HepG2 (cell line): ENCODE measurements around the gene PDE3B. TPM values are rescaled to one million over a fixed set of nuclear protein-coding genes. Genes with fewer than 3 reads are reported as not detected.

Source experiments
- ATAC-seq: fragments of 200-7000 bp; cut with Tn5 transposase; 3 replicates; pipeline ENCODE4 v1.9.1; 2020; ENCODE audit warnings: mild to moderate bottlenecking, moderate library complexity
- BruUV-seq: library from RNA; stranded (reverse); fragments of 400-500 nt; replicated peaks from 2 replicates; lab custom pipeline; 2021; lab: Mats Ljungman, UMichigan
- CTCF ChIA-PET: fragments of 300-600 bp; formaldehyde crosslinking; extraction: SDS; loops from one replicate; lab custom pipeline; 2021; ENCODE audit warnings: low total read pairs, inconsistent platforms, low intra/inter-chr PET ratio; lab: Yijun Ruan, JAX
- POLR2A ChIA-PET: fragments of 350-600 bp; sonication (Branson Sonifier 250); formaldehyde crosslinking; loops from one replicate; lab custom pipeline; 2020; ENCODE audit warnings: antibody characterized with exemption, inconsistent platforms; lab: Yijun Ruan, JAX
- DNase-seq: peaks from one replicate; pipeline ENCODE4 v3.0.0-alpha.2; 2015; ENCODE audit warnings: low spot score
- FAIRE-seq: peaks from 3 replicates; lab custom pipeline; 2011; peaks lifted over from hg19 to GRCh38; lab: Jason Lieb, UNC
- H2AFZ ChIP-seq: one replicate; pipeline ENCODE4 v1.6.1; 2011; ENCODE audit warnings: low read length, inconsistent platforms
- H3K27ac ChIP-seq: fragments of 300-600 bp; 3 replicates; pipeline ENCODE4 v1.8.0; 2011; ENCODE audit warnings: mixed run types, mild to moderate bottlenecking, mixed read lengths, low read length, inconsistent platforms; ENCODE audit not compliant: insufficient read depth; ENCODE audit errors: extremely low read length
- H3K27me3 ChIP-seq, 2 experiments: fragments of 200-600 bp in 1 of 2; 2 replicates in 1 of 2; 3 replicates in 1 of 2; pipeline versions ENCODE4 v1.6.0 to v1.8.0; 2011; ENCODE audit warnings: low read length in 2 of 2, mild to moderate bottlenecking in 2 of 2, moderate library complexity in 2 of 2, inconsistent platforms in 1 of 2; ENCODE audit not compliant: insufficient read depth in 2 of 2, control insufficient read depth in 1 of 2
- H3K36me3 ChIP-seq, 2 experiments: fragments of 200-600 bp in 1 of 2; replicated peaks in 1 of 2; 2 replicates in 1 of 2; 3 replicates in 1 of 2; pipeline versions ENCODE4 v1.5.1 to v1.8.0; 2011; ENCODE audit warnings: low read length in 2 of 2, inconsistent platforms in 1 of 2; ENCODE audit not compliant: insufficient read depth in 2 of 2, control insufficient read depth in 1 of 2
- H3K4me1 ChIP-seq: 2 replicates; pipeline ENCODE4 v1.5.1; 2012; ENCODE audit warnings: low read length, inconsistent platforms; ENCODE audit not compliant: insufficient read depth
- H3K4me2 ChIP-seq: 2 replicates; pipeline ENCODE4 v1.6.0; 2011; ENCODE audit warnings: low read depth, low read length, inconsistent platforms
- H3K4me3 ChIP-seq, 3 experiments: fragments of 200-600 bp in 1 of 3; sonication (generic), shearing (Covaris generic) in 1 of 3; replicated peaks in 1 of 3; 2 replicates each; pipeline ENCODE4 v1.5.1; 2011 to 2016; ENCODE audit warnings: low read length in 3 of 3, inconsistent platforms in 2 of 3, low read depth in 2 of 3, mild to moderate bottlenecking in 2 of 3, control low read depth in 1 of 3, mixed read lengths in 1 of 3; ENCODE audit not compliant: insufficient read depth in 1 of 3
- H3K79me2 ChIP-seq: one replicate; pipeline ENCODE4 v1.6.1; 2011; ENCODE audit warnings: low read length, inconsistent platforms; ENCODE audit not compliant: insufficient read depth
- H3K9ac ChIP-seq: 2 replicates; pipeline ENCODE4 v1.6.0; 2011; ENCODE audit warnings: mild to moderate bottlenecking, low read depth, low read length, inconsistent platforms; ENCODE audit not compliant: insufficient read depth
- H3K9me3 ChIP-seq: 2 replicates; pipeline ENCODE4 v1.5.1; 2012; ENCODE audit warnings: mild to moderate bottlenecking, low read length
- H4K20me1 ChIP-seq: 2 replicates; pipeline ENCODE4 v1.6.0; 2011; ENCODE audit warnings: inconsistent platforms, mild to moderate bottlenecking, low read length, moderate library complexity; ENCODE audit not compliant: insufficient read depth
- ARID3A ChIP-seq: IDR thresholded peaks from 2 replicates; pipeline ENCODE4 v1.6.1; 2012; ENCODE audit warnings: low read depth, low read length, improper control_type of control experiment
- ATF7-NPFF ChIP-seq: sonication (generic); formaldehyde crosslinking; IDR thresholded peaks from 2 replicates; pipeline ENCODE4 v1.8.1; 2023; ENCODE audit warnings: mild to moderate bottlenecking, low read depth, missing genetic modification reagents, moderate library complexity
- CREM ChIP-seq, 2 experiments: sonication (generic) in 1 of 2; formaldehyde crosslinking in 1 of 2; IDR thresholded peaks; 2 replicates each; pipeline versions ENCODE4 v1.4.0 to v1.6.1; 2016 to 2020; ENCODE audit warnings: antibody characterized with exemption in 1 of 2, mild to moderate bottlenecking in 1 of 2, missing genetic modification reagents in 1 of 2
- ISX ChIP-seq: sonication (generic); formaldehyde crosslinking; conservative IDR thresholded peaks from 2 replicates; pipeline ENCODE4 v1.5.0; 2020; ENCODE audit warnings: missing genetic modification reagents
- KLF13 ChIP-seq: sonication (generic); formaldehyde crosslinking; IDR thresholded peaks from 2 replicates; pipeline ENCODE4 v1.4.0; 2020; ENCODE audit warnings: mild to moderate bottlenecking, missing genetic modification reagents
- LCORL ChIP-seq, 2 experiments: fragments of 450-650 bp in 1 of 2; sonication (generic) in 1 of 2; formaldehyde crosslinking in 1 of 2; IDR thresholded peaks; 2 replicates each; pipeline versions ENCODE4 v1.5.0 to v1.6.1; 2017 to 2020; ENCODE audit warnings: antibody characterized with exemption in 1 of 2, missing genetic modification reagents in 1 of 2
- NONO ChIP-seq, 2 experiments: fragments of 450-650 bp in 1 of 2; sonication (generic) in 1 of 2; formaldehyde crosslinking in 1 of 2; IDR thresholded peaks in 1 of 2; conservative IDR thresholded peaks in 1 of 2; 2 replicates each; pipeline versions ENCODE4 v1.6.1 to v1.8.0; 2017 to 2022; ENCODE audit warnings: mild to moderate bottlenecking in 1 of 2, missing genetic modification reagents in 1 of 2, moderate library complexity in 1 of 2
- PHF8 ChIP-seq: sonication (generic); formaldehyde crosslinking; IDR thresholded peaks from 2 replicates; pipeline ENCODE4 v1.5.0; 2020; ENCODE audit warnings: missing genetic modification reagents
- RBFOX2 ChIP-seq: fragments of 200-400 bp; formaldehyde crosslinking; IDR thresholded peaks from 2 replicates; pipeline ENCODE4 v1.6.1; 2017; ENCODE audit warnings: low read depth, mild to moderate bottlenecking, low read length
- RFX1 ChIP-seq: fragments of 450-650 bp; IDR thresholded peaks from 2 replicates; pipeline ENCODE4 v1.6.1; 2017
- RFXANK ChIP-seq: IDR thresholded peaks from 2 replicates; pipeline ENCODE4 v1.6.1; 2016
- YEATS4 ChIP-seq: sonication (generic); formaldehyde crosslinking; IDR thresholded peaks from 2 replicates; pipeline ENCODE4 v1.4.0; 2020; ENCODE audit warnings: missing genetic modification reagents, borderline replicate concordance
- ZHX2 ChIP-seq, 2 experiments: sonication (generic) in 1 of 2; formaldehyde crosslinking in 1 of 2; IDR thresholded peaks; 2 replicates each; pipeline versions ENCODE4 v1.6.1 to v1.9.0; 2014 to 2022; ENCODE audit warnings: antibody characterized with exemption in 1 of 2, borderline replicate concordance in 1 of 2, inconsistent platforms in 1 of 2, low read depth in 1 of 2, missing genetic modification reagents in 1 of 2
- ZNF704 ChIP-seq: sonication (generic); formaldehyde crosslinking; IDR thresholded peaks from 2 replicates; pipeline ENCODE4 v1.8.1; 2023; ENCODE audit warnings: mild to moderate bottlenecking, inconsistent platforms, moderate library complexity, missing genetic modification reagents, borderline replicate concordance
- ZNF768 ChIP-seq: sonication (generic); formaldehyde crosslinking; IDR thresholded peaks from 2 replicates; pipeline ENCODE4 v1.4.0; 2020; ENCODE audit warnings: missing genetic modification reagents
- ZSCAN22 ChIP-seq: sonication (generic); formaldehyde crosslinking; IDR thresholded peaks from 2 replicates; pipeline ENCODE4 v1.4.0; 2020; ENCODE audit warnings: mild to moderate bottlenecking, missing genetic modification reagents
- WGBS: methylation state at CpG from one replicate; pipeline ENCODE4 v1.1.6; 2017; ENCODE audit warnings: low lambda C conversion rate; 5-methylcytosine and 5-hydroxymethylcytosine counted together
- in situ Hi-C: cut with HindIII; loops from 2 replicates; pipeline ENCODE4 v1.10.0; 2017; ENCODE audit warnings: low pct_unique_long_range_greater_than_20kb; ENCODE audit not compliant: extremely low pct_ligation_motif_present
- intact Hi-C: fragments of 100-400 bp; cut with micrococcal nuclease; formaldehyde crosslinking; loops from one replicate; pipeline ENCODE4 v1.10.0; 2022; ENCODE audit not compliant: unreplicated experiment
- polyA plus RNA-seq, 8 experiments: library from polyadenylated mRNA; depleted of rRNA in 3 of 8; stranded (reverse) in 7 of 8; unstranded in 1 of 8; fragments of >200 nt; fragmentation: Illumina TruSeq in 4 of 8; extraction: Trizol in 4 of 8; gene quantifications; 2 replicates each; pipeline versions ENCODE4 v1.2.1 to v1.2.3, GENCODE V29; 2011 to 2016; ENCODE audit warnings: low read depth in 4 of 8, missing spikeins in 1 of 8, mixed read lengths in 1 of 8; ENCODE audit not compliant: insufficient read depth in 1 of 8
- total RNA-seq, 5 experiments: library from RNA; depleted of rRNA; stranded (reverse); fragments of >200 nt; fragmentation: Illumina TruSeq; extraction: Trizol; gene quantifications; 2 replicates each; pipeline ENCODE4 v1.2.3, GENCODE V29; 2016; ENCODE audit warnings: low read depth in 1 of 5

The PDE3B gene
- total and polyA plus RNA-seq, 2 of the 13 experiments (the other 11 are each of a cell fraction or from before 2014, with no cell fraction given), result 14.1 to 26.5 TPM

- POLR2A ChIA-PET, result no interaction called here
- ATAC-seq, result no peak
- no TSS peak for BruUV-seq
- Histone ChIP-seq H3K36me3 (peaks cover 3 to 22% of the 10 kb centered on the region in 2 experiments), H3K9me3 (no peaks in the 10 kb centered on the region), H2AFZ (no peak overlapping the region), H3K9ac (no peak overlapping the region), H3K4me2 (no peak overlapping the region), H3K4me1 (peaks cover 39% of the 10 kb centered on the region), H4K20me1 (no peaks in the 10 kb centered on the region), H3K79me2 (no peaks in the 10 kb centered on the region), H3K27ac (no peak overlapping the region), H3K4me3 (no peak overlapping the region), H3K27me3 (no peaks in the 10 kb centered on the region)
- CTCF ChIA-PET, result no interaction called here
- in situ Hi-C loops, result no loop called here
- WGBS, result 100% methylated on average over 2 of the region's 2 CpGs
- intact Hi-C loops, result no loop called here
- no peak for DNase-seq
- no peak for FAIRE-seq
- TF ChIP-seq ZNF768 (CRISPR knock-in tag) (no peak), ATF7-NPFF (CRISPR knock-in tag) (no peak), ZHX2 (IDR thresholded peaks at IDR 0.05; ENCODE audit: low read depth) (no peak), ZHX2 (CRISPR knock-in tag; IDR thresholded peaks at IDR 0.05; ENCODE audit: borderline replicate concordance) (no peak), ZSCAN22 (CRISPR knock-in tag) (no peak), RBFOX2 (no peak), LCORL (IDR thresholded peaks at IDR 0.05) (no peak), LCORL (CRISPR knock-in tag; IDR thresholded peaks at IDR 0.05) (no peak), CREM (IDR thresholded peaks at IDR 0.05) (no peak), CREM (CRISPR knock-in tag; IDR thresholded peaks at IDR 0.05) (no peak), PHF8 (CRISPR knock-in tag) (no peak), ARID3A (no peak), KLF13 (no peak), ISX (CRISPR knock-in tag) (no peak), RFXANK (CRISPR knock-in tag) (no peak), NONO (IDR thresholded peaks at IDR 0.05) (no peak), NONO (CRISPR knock-in tag; conservative IDR thresholded peaks at IDR 0.05) (no peak), YEATS4 (CRISPR knock-in tag) (no peak), RFX1 (no peak), ZNF704 (CRISPR knock-in tag) (no peak)
Observed at GRCh38 chr11:14614091-14614622, 29.4 kb upstream of the PDE3B start.
